CD4-positive, alpha-beta T cell treated with Interferon gamma for 1 hour (primary cell): ENCODE results near the gene AHDC1.
"Not testable (repeated sequence)": the region's sequence is repeated elsewhere in the genome, so short reads cannot be mapped to it uniquely, and the experiment has no call there.

Experiments used
- DNase-seq: peaks from one replicate; pipeline ENCODE4 v3.0.0-alpha.2; 2020

AHDC1 gene, protein sequence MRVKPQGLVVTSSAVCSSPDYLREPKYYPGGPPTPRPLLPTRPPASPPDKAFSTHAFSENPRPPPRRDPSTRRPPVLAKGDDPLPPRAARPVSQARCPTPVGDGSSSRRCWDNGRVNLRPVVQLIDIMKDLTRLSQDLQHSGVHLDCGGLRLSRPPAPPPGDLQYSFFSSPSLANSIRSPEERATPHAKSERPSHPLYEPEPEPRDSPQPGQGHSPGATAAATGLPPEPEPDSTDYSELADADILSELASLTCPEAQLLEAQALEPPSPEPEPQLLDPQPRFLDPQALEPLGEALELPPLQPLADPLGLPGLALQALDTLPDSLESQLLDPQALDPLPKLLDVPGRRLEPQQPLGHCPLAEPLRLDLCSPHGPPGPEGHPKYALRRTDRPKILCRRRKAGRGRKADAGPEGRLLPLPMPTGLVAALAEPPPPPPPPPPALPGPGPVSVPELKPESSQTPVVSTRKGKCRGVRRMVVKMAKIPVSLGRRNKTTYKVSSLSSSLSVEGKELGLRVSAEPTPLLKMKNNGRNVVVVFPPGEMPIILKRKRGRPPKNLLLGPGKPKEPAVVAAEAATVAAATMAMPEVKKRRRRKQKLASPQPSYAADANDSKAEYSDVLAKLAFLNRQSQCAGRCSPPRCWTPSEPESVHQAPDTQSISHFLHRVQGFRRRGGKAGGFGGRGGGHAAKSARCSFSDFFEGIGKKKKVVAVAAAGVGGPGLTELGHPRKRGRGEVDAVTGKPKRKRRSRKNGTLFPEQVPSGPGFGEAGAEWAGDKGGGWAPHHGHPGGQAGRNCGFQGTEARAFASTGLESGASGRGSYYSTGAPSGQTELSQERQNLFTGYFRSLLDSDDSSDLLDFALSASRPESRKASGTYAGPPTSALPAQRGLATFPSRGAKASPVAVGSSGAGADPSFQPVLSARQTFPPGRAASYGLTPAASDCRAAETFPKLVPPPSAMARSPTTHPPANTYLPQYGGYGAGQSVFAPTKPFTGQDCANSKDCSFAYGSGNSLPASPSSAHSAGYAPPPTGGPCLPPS (N-terminal part only)

DNA sequence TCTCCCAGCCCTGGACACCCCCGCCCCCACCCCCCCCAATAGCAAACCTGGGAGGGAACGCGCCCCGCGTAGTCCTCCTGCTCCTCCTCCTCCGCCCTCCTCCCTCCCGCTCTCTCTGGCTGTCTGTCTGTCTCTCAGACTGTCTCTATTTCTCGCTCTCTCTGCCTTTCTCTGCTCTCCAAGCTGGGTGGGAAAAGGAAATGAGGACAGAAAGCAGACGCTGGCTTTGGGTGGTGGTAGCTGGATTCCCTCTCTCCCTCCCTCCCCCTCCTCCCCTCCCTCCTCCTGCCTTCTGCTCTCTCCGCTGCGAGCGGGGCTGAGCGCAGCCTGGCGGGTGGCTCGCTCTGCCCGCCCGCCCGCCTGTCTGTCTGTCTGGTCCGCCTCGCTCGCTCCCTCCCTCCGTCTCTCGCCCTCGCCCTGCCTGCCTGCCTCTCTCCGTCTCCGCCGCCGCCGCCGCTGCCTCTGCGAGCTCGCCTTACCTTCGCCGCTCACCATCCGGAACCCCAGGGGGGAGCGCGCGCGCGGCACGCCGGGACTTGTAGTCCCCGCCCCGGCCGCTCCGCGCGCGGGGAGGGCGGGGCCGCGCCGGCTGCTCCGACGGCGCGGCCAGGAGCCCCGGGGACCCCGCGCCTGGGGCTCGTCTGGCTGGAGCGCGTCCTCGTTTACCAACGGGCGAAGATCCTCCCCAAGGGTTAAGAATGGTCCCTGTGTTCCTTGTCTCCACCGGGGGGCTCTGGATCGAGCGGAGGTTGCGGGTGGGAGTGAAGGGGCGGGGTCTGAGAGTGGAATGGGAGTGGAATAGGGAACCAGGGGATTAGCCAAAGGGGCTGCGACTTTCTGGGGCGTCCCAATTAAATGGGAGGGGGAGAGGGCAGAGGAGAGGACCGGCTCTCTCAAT is at the start of gene AHDC1:
Gene AHDC1 (minus strand): TSS at position 464 of the 898 bp plus-strand sequence. CDS start 52,029 bp downstream, outside the sequence.
- DNase-seq = peak; percentile 89

DNA sequence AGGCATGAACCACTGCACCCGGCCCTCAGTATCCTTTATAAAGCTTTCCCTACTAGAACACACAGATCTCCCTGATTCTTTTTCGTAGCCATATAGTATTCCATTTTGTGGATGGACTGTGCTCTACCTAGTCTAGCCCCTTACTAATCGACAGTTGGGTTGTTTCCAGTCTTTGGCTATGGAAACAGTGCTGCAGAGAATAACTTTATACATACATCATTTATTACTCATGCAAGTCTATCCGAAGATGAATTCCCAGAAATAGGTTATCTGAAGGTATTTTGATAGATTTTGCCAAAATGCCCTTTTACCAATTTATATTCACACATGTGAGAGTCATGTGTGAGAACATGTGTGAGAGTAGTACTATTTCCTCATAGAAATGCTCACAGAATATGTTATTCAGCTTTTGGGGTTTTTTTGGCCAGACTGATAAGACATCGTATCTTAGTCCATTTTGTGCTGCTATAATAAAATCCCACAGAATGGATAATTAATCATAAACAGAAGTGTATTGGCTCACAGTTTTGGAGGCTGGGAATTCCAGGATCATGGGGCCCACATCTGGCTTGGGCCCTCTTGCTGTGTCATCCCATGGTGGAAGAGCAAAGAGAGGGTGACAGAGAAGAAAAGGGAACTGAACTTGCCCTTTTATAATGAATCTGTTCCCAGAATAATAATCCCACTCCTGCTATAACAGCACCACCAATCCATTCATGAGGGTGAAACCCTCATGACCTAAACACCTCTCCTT is 48.3 kb upstream of the AHDC1 start:
- no peak for DNase-seq

DNA sequence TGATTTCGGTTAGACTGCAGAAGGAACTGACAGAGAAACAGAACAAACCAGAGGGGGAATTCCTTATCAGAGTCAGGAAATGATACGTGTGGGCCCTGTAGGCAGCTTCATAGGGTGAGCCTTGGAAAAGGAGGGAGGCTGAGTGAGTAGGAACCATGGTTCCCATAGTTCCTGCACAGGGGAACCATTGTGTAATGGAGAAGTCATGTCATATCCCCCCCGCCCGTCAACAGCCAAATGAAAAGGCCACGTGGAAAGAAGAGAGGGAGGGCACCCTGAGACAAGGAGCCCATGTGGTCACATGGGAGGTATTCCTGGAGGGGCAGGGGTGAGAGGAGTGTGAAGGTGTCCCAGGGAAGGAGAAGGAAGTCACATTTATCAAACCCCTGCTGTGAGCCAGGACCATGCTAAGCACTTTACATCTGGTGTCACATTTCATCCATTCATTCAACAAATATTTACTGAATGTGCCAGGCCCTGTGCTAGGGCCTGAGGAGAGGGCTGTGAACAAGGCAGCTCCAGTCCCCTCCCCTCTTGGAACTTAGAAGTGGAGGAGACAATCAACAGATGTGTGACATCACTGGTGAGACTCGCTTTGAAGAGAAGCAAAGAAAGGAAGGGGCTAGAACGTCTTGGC is 46.7 kb upstream of the AHDC1 start:
- peak; percentile 62 for DNase-seq

DNA sequence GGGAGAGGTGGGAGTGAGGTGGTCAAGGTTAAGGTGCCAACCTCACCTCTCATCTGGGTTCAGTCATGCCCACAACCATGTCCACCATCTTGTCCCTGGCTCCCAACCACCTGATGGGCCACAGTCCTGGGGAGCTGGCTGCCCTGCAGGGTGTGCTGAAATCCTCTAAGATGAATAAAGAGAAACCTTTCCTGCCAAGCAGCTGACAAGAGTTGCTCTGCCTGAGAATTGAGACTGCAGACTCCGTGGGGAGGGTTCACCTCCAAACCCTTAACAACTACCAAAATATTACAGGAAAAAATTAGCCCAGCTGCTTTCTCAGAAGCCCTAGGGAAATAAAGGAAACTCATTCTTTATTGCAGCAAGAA is 46.2 kb upstream of the AHDC1 start:
- DNase-seq = no peak

DNA sequence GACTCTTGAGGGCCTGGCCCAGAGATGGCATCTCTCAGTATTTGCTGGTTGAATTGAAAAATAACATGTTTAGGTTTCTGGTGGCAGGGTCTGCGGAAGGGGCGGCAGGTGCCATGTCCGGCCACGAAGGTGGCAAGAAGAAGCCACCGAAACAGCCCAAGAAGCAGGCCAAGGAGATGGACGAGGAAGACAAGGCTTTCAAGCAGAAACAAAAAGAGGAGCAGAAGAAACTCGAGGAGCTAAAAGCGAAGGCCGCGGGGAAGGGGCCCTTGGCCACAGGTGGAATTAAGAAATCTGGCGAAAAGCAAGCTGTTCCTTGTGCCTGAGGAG is 45.3 kb upstream of the AHDC1 start:
- no peak for DNase-seq

DNA sequence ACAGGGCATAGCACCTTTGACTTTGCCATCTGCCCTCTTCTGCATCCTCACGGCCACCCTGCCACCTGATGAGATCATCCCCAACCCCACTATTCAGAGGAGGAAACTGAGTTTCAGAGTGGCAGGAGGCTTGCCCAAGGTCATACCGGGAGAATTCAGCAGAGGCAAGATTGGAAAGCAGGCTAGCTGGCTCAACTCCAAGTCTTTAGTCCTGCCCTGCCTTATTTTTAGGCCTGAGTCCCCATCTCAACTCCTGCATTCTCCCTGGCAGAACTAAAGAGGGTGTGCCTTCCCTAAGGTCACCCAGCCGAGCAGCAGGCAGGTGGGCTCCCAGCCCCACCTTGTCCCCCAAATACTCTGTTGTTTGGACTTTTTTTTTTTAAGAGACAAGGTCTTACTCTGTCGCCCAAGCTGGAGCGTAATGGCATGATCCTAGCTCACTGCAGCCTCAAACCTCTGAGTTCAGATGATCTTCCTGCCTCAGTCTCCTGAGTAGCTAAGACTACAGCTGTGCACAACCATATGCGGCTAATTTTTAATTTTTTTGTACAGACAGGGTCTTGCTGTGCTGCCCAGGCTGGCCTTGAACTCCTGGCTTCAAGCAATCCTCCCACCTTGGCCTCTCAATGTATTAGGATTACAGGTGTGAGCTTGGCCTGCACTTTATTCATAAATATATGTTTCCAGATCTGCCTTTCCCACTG is 44.8 kb upstream of the AHDC1 start:
- no peak for DNase-seq

DNA sequence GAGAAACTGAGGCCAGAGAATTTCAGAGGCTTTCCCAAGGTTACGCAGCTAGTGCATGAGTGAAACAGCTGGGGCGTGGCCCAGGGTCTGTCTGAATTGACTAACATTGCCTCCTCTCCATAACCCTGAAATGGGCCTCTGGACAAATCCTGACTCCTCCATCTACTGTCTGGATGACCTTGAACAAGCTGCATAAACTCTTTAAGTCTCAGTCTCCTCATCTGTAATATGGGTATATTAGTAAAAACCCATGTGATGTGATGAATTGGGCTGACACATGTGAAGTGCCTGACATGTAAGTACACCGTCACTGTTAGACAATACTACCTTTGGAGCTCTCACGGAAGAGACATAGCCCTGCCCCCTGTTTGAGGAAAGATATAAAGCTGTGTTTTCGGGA is 43.4 kb upstream of the AHDC1 start:
- no peak for DNase-seq

DNA sequence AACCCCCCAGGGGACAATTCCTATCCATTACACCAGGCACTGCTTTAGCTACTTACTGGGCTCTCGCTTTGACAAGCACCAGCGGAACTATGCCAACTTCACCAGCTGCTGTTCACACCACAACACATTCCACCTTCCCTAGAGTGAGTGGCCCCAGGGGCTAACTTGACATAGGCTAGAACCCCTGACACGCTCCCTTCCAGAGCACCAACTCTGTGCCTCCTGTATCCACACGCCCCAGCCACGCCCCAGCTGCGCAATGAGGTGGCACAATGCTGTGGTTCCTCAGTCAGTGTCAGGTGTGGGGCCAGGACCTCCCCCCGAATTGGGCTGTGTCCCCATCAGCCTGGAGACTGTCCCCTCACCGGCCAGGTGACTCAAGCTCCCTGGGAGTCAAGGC is 42.7 kb upstream of the AHDC1 start:
- no peak for DNase-seq

DNA sequence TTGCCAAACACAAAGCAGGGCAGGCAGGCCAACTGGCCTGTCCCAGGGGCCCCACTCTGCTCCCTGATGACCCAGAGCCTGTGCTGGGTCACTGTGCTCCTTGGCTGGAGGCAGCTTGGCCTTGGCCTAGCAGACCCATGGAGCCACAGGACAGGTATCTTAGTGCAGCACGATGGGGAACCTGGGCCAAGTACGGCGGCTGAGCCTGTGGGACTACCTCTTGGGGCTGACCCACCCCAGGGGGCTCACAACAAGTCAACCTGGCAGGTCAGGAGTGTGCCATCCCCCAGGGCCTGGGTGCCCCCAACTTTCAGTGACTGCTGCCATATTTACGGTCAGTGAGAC is 41.1 kb upstream of the AHDC1 start:
- no peak for DNase-seq

DNA sequence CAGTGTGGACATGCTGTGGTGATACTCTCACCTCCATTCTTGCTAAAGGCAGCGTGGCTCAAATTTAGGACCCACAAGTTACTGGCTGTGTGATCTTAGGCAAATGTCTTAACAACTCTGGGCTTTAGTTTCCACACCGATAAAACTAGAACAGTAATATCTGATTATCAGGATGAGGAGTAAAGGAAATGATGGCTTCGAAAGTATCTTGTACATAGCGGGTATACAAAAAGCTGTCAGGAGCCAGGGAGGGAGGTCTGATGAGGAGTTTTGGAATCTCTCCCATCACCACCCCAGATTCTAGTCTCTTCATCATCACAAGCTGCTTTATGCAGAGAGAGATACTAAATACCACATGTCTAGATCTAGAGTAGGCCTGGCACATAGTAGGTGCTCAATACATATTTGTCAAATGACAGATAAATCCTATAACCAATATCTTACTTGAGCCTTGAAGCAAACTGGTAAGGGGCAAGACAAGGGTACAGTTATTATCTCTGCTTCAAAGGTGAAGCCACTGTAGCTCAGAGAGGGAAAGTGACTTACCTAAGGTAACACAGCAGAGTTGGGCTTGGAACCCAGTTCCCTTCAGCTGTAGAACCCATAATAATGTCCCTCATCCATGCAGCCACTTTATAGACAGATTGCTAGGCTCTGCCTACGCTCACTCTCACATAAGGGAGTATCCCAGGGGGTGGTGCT is 40.6 kb upstream of the AHDC1 start:
- no peak for DNase-seq

DNA sequence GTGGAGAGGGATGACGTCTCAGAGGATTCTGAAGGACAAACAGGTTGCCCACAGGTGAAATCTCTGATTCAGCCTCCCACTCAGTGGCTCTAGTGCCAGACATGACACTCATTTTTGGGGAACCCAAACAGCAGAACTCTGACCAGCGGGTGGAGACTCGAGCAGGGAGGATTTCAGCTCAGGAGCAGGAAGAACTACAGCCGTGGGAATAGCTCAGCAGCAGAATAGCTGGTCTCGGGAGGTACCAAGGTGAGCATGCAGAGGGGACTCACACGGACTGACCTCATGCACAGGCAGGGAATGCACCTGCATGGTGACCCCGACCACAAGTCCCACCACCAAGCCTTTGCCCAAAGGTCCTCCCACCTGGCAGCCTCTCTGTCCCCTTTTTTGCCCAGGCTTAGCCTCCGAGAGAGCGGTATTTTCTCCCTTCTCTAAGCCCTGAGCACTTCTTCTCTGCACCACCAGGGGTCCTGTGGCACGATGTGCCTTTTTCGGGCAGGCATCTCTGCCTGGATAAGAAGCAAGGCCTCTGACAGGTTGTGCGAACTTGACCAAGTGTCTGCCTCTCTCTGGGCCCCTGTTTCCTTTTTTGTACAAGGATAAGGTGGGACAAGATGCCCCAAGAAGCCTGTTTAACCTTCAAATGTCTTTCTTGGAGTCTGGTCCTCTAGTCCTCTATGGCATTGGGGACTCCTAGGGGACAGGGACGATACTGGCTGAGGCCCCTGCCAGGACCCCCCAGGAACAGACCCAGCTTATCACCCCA is 39.8 kb upstream of the AHDC1 start:
- peak; percentile 72 for DNase-seq

DNA sequence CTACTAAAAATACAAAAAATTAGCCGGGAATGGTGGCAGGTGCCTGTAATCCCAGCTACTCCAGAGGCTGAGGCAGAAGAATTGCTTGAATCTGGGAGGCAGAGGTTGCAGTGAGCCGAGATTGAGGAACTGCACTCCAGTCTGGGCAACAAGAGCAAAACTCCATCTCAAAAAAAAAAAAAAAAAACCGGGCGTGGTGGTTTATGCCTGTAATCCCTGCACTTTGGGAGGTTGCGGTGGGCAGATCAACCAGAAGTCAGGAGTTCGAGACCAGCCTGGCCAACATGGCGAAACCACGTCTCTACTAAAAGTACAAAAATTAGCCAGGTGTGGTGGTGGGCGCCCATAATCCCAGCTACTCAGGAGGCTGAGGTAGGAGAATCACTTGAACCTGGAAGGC is 36.6 kb upstream of the AHDC1 start:
- not testable (repeated sequence) for DNase-seq

DNA sequence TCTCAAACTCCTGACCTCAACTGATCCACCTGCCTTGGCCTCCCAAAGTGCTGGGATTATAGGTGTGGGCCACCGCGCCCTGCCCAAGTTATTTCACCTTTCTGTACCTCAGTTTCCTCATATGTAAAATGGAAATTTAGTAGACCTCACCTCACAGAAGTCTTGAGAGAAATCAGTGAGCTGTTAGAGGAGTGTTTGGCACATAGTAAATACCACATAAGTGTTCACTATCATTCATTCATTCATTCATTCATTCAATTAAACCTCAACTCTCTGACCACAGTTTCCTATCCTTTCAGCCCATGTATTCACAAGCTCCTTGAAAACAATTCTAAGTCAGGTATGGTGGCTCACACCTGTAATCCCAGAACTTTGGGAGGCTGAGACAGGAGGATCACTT is 34.9 kb upstream of the AHDC1 start:
- DNase-seq = no peak

DNA sequence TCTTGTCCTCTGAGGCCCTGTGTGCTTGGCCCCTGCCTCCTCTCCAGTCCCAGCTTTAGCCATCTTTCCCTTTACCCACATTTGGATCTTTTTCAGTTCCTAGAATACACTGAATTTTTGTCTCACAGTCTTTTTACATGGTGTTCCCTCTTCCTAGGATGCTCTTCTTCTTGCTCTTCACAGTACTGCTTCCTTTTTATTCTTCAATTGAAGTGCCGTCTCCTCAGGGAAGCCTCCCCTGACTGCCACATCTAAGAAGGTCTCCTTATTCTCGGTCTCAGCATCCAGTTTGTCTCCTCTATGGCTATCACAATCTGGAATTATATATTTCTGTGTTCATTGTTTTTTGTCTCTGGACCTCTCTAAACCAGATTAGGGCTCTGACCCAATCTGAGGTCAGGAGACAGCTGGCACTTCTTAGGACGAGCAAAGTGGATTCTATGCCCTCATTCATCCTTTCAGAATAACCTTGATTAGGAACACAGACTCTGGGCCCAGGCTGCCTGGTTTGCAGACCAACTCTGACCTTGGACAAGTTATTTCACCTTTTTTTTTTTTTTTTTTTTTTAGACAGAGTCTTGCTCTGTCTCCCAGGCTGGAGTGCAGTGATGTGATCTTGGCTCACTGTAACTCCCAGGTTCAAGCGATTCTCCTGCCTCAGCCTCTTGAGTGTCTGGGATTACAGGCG is 34.2 kb upstream of the AHDC1 start:
- no peak for DNase-seq

DNA sequence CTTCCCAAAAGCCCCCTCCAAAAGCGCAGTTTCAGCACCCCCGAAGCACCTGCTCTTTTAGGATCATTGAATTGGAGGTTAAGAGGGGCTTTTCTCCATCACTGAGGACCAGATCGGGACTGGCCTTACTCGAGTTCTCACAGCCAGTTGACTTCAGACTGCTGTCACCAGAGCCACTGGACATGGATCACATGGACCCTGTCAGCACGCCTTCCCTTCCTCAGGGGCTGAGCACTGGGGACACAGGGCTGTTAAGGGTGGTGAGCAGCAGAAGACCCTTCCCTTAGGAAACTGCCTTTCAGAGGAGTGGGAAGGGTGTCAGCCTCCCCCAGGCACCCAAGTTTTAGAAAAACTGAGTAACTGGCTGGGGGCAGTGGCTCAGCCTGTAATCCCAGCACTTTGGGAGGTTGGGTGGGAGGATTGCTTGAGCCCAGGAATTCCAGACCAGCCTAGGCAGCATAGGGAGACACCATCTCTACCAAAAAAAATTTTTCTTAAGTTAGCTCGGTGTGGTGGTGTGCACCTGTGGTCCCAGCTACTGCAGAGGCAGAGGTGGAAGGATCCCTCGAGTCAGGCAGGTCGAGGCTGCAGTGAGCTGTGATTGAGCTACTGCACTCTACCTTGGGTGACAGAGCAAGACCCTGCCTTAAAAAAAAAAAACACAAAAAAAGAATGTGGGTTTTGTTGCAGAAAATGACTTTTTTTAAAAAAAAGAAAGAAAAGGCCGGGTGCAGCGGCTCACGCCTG is 31.6 kb upstream of the AHDC1 start:
- no peak for DNase-seq

DNA sequence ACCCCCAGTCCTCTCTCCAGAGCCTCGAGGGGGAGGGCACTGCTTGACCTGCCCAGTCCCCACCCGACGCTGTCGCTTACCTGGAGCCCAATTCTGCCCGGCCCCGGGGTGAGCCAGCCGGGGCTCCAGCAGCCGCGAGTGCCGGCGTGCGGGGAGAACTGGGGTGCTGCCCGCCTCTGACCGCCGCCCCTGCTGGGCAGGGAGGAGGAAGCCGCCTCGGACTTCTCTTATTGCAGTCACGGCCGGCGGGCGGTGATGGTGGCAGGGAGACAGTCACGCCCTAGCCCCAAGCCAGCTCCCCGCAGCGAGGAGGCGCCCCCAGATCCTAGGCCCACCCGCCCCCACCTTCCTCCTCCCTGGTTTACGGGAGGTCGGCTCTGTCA is 31.0 kb upstream of the AHDC1 start, which contains the start of gene FGR:
Gene FGR (minus strand): TSS at position 201 of the 383 bp plus-strand sequence. CDS start 11,269 bp downstream, outside the sequence.
- peak; percentile 58 for DNase-seq

DNA sequence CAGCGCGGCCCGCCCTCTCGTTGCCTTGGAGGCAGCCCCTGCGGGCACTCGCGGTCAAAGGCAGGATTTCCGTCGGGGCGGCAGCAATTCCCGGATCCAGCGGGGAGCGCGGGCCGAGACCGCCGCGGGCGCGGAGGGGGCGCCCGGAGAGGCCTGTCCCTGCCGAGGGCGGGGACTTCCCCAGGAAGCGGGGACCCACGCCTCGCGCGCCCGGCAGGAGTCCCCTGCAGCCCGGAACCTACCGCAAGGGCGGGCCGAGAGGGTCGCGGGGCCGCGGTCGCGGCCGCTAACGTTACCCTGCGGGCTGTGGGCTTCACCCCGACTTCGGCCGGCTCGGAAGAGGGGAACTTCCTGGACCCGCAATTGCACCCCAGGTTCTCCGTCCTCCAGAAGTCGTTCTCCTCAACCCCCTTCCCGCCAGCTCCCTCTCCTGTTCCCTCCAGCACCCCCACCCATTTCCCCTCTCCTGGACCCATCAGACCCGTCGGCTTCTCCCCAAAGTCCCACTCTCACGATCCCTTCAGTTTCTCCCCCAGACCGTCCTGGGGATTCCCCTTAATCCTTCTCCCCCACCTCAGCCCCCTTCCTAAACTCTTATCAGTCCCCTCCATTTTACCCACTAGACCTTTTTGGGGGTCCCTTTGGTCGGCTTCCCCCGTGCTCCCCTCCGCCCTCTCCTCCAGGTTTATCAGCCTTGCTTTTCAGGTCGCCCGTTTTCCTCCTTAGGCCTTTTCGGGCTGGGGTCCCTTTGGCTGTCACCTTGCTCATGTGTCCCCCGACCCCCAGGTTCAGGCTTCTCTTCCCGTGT is 30.4 kb upstream of the AHDC1 start:
- DNase-seq = peak; percentile 60
